Suppressor macrophage treated with lipopolysaccharide for 4 hours (primary cell): ENCODE results near the gene MAGEC3.

Experiments
- DNase-seq: peaks from one replicate; pipeline ENCODE4 v3.0.0-alpha.2; 2020

The MAGEC3 gene

DNA sequence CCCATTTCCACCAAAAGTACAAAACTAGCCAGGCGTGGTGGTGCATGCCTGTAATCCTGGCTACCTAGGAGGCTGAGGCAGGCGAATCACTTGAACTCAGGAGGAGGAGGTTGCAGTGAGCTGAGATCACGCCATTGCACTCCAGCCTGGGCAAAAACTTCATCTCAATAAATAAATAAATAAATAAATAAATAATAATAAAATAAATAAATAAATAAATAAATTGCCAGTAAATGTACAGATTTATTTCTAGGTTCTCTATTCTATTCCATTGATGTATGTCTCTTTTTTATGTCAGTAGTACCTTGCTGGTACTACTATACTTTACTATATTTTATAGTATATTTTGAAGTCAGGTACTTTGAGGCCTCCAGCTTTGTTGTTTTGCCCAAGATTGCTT, 109.2 kb downstream of the MAGEC3 start:
- no peak for DNase-seq
